Stimulated activated CD4-positive, alpha-beta T cell treated with anti-CD3 and anti-CD28 coated beads, Interleukin-4, amount 100 ng/mL, for 1 hour (primary cell): Measurements from ENCODE around the gene MTAP.

Source experiments
- DNase-seq: peaks from one replicate; pipeline ENCODE4 v3.0.0-alpha.2; 2020

Gene MTAP

GRCh38 chr9:21806644-21807043 is 4.2 kb downstream of the MTAP start:
- no peak for DNase-seq

GRCh38 chr9:21810388-21810787 is 8.0 kb downstream of the MTAP start:
- DNase-seq = no peak

- DNase-seq = no peak
Measured at GRCh38 chr9:21810881-21811280, 8.4 kb downstream of the MTAP start.

DNA sequence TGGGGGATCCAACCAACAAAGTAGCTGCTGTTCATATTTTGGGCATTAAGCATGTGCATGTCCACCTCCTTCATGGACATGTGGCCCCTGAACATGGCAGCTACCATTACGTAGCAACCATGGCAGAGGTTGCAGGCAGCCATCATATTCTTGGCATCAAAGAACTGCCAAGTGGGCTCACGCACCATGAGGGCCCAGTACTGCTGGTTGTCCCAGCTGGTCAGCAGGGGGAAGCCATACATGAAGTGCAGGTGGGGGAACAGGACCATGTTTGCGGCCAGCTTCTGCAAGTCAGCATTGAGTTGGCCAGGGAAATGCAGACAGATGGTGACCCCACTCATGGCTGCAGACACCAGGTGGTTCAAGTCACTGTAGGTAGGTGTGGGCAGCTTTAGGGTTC is 9.5 kb downstream of the MTAP start:
- DNase-seq = no peak

DNA sequence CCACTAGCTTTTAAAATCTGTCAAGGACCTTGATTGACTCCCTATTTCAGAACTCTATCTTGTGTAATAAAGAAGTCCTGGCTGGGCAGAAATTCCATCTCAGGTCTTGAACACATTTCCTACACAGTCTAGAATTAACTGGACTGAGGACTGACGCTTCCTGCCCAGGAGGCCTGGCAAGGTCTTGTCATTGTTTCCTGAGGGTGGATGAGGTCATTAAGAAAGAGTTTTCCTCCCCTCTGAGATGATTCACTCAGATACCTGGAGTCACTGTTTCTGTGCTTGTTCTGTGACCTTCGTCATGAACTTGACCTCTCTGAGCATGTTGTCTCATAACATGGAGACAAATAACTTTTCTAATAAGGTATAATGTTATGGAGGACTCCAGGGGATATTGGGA is 10.0 kb downstream of the MTAP start:
- no peak for DNase-seq

DNA sequence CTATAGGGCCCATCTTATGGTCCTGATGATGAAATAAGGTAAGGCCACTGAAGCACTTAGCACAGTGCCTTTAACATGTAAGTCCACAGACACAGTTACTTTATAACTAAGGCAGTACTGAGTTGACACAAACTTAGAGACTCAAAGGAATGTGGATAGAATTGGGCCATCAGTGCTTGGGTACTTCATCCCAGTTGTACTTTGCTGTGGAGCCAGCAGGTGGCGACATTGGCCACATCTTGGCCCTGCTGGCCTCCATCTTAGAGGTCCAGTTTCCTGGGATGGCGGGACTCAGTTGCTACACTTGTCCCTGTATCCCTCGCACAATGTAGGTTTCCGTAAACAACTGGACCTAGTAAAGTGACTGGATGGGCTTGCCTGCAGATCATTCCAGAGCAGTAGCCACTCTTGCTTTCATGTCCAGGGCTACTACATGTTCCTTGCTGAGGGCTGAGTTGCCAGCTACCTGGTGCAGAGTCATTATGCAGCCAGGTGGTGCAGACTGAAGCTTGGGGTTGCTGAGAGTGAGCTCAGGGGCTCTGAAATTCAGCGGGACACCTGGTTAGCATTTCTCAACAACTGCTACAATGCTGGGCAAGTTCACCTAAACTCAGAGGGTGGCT is 10.6 kb downstream of the MTAP start:
- peak; percentile 67 for DNase-seq

GRCh38 chr9:21813575-21814473 is 11.4 kb downstream of the MTAP start:
- DNase-seq = peak; percentile 36

DNA sequence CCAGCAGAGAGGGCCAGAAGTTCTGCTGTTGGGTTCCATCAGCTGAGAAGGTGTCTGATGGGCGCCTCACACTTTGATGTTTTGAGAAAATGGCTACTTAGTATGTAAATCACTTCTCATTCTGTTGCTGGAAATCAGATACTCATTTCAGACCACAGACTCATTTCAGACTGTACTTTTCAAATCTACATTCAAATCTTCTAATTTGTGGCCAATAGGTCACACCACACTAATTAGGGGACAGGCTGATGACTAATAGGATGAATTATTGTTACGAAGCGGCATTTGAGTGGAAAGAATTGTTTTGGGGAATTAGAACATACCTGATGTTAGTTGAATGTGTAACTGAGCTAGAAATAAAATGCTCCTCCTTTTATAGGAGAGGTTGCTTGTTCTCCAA is 13.2 kb downstream of the MTAP start:
- DNase-seq = no peak

- no peak for DNase-seq
Measured at GRCh38 chr9:21817176-21817575, 14.7 kb downstream of the MTAP start.

DNA sequence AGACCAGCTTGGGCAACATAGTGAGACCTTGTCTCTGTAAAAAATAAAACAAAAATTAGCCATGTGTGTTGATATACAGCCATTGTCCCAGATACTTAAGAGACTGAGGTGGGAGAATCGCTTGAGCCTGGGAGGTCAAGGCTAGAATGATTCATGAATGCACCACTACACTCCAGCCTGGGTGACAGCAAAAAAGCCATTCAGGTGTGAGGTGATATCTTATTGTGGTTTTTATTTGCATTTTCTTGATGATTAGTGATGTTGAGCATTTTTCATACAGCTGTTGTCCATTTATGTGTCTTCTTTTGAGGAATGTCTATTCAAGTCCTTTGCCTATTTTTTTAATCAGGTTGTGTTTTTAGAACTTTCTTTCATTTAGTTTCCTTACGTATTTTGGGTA is 23.2 kb downstream of the MTAP start:
- DNase-seq = no peak

- no peak for DNase-seq
Measured at GRCh38 chr9:21828853-21829410, 26.5 kb downstream of the MTAP start.

- no peak for DNase-seq
Measured at GRCh38 chr9:21830589-21830988, 28.2 kb downstream of the MTAP start.

DNA sequence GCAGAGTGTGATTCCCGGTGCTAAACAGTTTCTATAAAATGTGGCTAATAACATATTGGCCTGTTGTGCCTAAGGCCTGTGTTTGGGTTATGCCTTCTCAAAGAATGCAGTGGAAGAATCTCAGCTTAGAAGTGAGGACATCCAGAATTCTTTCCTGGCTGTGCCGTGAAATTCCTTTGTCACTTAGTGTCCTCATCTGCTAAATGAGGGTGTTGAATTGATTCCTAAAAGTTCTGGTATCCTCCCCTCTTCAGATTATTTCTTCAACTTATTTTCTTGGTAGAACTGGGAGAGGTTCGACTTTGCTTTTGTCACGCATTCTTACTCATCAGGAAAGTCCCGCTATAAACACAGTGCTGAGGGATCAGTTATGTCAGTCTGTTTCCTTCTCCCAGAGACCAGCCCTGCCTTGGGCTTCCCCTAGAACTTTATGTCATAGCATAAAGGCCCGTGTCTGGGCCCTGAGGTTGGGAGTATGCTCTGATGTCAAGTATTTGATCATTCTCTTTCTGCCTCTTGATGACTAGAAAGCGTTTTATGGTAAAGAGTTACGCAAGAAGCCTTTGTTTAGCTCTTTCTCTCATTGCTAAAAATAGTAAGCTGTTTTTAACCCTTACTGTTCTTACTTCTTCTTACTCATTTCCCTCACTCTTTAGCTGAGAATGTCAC is 29.5 kb downstream of the MTAP start:
- DNase-seq = peak; percentile 21

DNA sequence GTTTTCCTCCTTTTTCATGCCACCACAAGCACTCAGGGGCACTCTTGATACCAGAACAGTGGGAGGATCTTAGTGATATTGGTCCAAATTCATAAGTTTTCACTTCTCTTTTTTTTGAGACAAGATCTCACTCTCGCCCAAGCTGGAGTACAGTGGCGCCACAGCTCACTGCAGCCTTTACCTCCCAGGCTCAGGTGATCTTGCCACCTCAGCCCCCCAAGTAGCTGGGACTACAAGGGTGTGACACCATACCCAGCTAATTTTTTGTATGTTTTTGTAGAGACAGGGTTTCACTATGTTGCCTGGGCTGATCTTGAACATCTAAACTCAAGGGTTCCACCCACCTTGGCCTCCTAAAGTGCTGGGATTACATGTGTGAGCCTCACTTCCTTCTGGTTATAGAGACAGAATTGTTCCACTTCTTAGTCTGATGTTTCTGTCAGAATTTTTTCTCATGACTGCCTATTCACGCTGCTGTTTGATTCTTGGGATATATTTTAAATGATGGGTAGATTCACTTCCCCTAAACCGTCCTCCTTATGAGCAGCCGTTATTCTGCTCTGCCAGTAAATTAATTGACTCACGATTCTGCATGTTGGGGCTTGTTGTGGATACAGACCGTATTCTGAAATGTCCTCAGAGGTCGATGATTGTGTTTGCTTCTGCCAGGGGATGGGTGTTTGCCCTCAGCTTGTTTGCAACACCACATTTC is 30.8 kb downstream of the MTAP start:
- no peak for DNase-seq

DNA sequence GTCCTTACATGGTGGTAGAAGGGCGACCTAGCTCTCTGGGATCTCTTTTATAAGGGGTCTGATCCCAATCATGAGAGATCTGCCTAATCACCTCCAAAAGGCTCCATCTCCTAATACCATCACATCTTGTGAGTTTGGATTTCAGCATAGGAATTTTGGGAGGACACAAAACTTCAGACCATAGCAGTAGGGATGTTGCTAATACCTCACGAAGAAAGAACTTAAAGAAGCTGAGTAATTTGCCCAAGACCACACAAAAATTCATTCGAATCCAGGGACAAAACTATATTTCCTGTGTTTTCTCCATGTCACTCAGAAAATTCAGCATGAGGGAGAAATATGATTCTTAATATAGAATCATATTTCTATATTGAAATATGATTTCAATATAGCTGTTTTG is 32.7 kb downstream of the MTAP start:
- no peak for DNase-seq

- DNase-seq = no peak
Measured at GRCh38 chr9:21836437-21837161, 34.2 kb downstream of the MTAP start.

DNA sequence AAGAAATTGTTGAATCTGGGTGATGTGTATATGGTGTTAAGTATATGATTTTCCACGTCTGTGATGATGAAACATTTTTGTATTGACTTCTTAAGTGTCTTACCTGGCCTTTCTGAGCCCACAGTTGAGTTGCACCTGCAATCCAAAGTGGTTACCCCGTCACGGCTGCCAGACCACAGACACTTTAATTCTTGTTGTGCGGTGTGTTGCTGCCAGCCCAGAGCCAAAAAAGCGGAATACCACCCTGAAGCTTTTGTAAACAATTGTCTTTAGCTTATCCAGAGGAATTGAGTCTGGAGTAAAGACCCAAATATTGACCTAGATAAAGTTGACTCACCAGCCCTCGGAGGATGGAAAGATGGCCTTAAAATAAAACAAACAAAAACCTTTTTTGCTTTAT is 35.1 kb downstream of the MTAP start:
- no peak for DNase-seq

DNA sequence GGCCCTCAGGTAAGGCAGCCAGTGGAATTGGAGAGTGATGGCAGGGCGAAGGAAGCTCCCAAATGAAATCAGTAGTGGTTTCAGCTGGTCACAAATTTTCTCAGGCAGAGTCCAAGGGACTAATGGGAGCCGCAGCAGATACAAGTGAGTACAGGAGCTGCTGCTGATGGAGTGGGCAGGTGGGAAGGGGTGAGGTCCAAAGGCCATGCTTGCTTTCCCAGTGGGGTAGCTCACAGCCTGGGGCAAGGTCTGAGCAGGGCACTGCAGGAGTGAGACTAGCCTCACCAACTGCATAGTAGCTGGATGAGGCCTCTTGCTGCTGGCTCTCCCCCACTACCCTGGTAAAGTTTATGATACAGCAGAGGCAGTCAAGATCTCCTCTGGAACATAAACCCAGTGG is 38.2 kb downstream of the MTAP start:
- no peak for DNase-seq

DNA sequence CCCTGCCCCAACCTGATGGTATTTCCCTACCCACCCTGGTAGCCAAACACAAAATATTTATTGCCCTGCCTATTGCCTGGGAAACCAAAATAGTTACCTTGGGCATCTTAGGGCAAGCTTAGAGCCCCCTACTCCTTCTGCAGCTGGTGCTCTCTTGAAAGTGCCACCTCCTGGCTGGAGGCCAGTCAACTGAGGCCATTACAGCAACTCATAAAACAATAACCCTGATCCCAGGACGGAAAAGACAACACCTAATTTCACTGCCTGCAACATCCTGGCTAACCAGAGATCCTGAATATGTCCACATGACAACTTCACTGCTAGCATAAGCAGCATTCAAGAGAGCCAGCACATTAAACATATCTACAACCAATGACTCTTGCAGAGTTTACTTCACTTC is 38.7 kb downstream of the MTAP start:
- no peak for DNase-seq

DNA sequence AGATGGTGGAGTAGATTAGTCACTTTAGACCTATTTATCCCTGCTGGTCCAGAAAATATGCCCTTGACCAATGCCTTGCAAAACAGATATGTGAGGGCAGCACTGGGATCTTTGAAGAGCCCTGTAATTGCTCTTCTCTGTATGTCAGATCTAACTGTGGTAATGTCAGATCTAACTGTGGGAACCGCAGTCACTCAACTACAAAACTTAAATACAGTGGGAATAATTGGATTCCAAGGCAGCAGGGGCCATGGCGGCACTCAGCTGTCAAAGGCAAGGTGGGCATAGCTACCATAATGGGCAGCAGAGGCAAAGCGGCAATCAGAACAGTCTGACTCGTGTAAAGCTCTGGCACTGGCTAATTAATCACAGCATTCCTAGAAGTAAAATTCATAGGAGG is 46.2 kb downstream of the MTAP start:
- DNase-seq = no peak

DNA sequence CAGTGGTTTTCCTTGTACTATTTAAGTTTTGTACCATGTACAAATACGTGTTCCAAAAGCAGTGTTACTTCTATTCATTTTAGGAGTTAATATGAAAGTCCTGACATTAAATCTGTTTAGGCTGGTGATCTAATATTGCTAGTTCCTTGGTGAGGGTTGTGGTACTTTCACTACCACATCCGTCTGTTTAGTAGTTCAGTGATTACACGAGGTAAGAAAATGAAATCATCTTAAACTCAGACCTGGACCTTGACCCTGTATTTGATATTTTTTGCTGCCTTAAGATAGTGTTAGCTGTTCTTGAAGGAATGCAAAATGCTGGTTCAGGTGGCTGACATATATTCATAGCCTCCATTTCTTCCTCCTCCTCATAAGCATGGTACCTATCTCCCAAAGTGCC is 50.3 kb downstream of the MTAP start:
- DNase-seq = no peak

DNA sequence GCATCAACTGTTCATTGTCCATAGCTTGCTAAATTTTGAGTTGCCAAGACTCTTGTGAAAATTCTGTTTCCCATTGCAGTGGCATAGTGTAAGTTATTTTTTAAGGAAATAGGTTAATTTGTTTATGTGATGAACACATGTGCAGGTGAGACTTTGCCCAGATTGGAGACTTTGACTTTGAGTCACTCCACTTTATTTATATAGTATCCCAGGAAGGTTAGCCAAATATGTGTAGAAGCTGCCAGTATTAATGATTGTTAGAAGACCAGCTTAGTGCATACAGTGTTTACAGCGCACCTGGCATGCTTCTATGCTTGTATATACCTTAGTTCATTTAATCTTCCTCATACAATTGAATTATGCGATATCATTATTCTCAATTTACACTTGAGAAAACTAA is 51.0 kb downstream of the MTAP start:
- DNase-seq = no peak
